ENCODE measurements around the gene DIRAS1.

Gene DIRAS1

DNA sequence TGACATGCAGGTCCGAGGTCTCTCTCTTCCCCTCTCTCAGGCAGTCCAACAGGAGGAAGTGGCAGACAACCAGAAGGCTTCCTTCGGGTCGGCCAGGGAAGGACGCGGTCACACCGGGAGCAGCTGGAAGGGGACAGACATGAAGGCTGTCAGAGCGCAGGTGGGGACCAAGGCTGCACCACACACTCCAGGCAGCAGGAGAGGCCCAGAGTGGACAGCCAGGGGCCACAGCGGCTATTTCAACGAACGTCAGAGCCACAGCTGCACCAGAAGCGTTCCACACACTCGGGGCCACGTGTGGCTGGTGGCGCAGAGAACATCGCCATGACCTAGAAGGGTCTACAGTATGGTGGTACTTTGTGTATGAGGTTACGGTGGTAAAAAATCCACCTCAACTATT lies 34.6 kb upstream of the DIRAS1 start:
- no peak for DNase-seq (ENCODE audit: low read depth in 2 of 2, low spot score in 1 of 2)

DNA sequence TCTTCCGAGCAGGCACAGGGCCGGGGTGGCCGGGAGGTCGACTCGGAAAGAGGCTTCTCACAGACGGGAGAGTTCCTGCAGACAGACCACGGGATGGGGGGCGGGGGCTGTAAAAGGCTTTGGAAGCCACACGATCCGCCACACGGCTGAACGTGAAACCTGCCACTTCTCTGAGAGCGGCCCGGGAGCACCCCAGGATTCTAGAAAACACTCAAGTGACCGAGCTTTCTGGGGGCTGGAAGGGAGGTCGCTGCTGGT lies 34.2 kb upstream of the DIRAS1 start:
- no peak for DNase-seq (ENCODE audit: low read depth in 2 of 2, low spot score in 1 of 2)

DNA sequence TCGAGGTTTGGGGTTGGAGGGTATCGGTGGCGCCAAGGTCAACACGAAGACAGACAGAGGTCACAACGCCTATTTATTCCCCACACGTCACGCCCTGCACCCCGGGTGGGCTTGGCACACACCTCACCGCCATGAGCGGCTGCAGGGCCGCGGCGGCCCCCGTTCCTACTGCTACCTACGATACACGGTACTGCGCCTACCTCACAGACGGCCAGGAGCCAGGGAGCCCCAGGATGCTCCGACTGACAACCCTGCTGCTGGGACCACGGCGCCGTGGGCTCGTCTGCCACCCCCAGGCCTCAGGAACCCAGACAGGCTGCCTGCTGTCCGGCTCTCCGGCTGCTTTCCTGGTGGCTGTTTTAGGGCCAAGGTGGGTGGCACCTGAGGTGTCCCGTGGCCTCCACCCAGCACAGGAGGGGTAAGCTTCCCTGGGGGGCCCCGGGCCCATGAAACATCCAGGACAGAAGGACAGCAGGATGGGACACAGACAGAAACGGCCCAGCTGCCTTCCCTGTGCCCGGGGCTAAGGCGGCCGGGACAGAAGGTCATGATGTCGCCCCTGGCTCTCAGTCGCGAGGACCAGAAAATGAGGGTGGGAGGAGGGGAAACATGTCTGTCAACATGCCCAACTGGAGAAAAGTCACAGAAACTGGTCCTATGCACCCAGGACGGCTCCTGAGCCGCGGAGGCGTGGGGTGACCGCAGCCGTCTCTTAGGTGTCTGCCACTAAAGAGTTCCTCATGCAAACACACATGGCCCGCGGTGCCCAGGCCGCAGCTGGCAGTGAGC lies 33.7 kb upstream of the DIRAS1 start:
- DNase-seq (ENCODE audit: low read depth in 2 of 2, low spot score in 1 of 2), result no peak

DNA sequence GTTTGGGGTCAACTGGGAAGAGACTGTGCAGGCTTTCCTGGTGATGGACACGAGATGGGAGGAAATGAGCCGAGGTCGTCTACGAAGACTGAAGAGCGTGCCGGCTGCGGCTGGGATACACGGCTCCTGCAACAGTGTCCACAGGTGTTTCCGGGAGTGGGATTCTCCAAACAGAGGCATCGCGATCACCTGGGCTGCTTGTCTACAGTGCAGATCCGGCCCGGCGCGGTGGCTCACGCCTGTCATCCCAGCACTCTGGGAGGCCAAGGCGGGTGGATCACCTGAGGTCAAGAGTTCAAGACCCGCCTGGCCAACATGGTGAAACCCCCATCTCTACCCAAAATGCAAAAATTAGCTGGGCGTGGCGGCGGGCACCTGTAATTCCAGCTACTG lies 30.3 kb upstream of the DIRAS1 start:
- DNase-seq (ENCODE audit: low read depth in 2 of 2, low spot score in 1 of 2), result no peak

DNA sequence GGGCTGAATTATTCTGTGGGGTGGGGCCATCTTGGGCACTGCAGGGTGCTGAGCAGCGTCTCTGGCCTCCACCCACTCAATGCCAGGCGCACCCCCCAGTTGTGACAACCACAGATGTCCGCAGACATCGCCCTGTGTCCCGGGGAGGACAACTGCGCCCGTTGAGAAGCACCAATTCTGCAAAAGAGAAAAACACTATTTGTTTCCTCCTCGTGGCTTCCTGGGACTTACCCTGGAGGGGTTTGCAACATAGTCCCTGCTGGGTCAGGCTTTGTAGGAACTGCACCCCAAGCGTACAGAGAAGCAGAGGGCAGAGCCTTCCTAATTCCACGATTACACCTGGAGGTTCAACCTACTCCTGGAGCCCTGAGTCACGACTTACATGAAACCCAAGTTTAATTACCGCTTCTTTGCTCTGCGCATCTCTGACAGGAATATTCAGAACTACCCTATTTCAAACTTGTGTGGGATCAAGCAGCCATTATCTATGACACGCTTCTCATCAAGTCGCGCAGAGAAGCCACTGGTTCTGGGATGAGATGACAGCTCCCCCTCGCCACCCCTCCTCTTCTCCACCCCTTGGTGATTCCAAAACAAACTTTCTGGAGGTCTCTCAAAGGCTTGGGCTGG lies 29.8 kb upstream of the DIRAS1 start:
- DNase-seq (ENCODE audit: low read depth in 2 of 2, low spot score in 1 of 2), result no peak

DNA sequence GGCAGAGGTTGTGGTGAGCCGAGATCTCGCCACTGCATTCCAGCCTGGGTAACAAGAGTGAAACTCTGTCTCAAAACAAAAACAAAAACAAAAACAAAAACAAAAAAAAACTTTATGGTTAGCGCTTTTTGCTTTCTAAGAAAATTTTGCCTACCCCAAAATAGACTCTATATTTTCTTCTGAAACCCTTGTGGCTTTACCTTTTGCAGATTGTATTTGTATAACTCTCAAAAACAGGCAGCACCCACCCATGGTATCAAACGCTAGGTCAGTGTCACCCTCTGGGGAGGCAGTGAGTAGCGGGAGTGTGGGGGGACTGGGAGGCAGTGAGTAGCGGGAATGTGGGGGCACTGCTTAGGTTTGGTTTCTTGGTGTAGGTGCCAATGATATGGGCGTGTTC lies 26.2 kb upstream of the DIRAS1 start:
- no peak for DNase-seq (ENCODE audit: low read depth in 2 of 2, low spot score in 1 of 2)

DNA sequence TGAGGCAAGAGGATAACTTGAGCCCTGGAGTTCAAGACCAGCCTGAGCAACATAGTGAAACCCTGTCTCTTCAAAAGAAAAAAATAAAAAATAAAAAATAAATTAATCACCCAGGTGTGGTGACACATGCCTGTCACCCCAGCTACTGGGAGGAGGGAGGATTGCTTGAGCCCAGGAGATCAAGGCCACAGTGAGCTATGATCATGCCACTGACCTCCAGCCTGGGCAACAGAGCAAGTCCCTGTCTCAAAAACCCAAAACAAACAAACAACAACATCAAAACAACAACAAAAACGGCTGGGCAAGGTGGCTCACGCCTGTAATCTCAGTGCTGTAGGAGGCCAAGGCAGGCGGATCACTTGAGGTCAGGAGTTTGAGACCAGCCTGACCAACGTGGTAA lies 22.9 kb upstream of the DIRAS1 start:
- no peak for DNase-seq (ENCODE audit: low read depth in 2 of 2, low spot score in 1 of 2)

DNA sequence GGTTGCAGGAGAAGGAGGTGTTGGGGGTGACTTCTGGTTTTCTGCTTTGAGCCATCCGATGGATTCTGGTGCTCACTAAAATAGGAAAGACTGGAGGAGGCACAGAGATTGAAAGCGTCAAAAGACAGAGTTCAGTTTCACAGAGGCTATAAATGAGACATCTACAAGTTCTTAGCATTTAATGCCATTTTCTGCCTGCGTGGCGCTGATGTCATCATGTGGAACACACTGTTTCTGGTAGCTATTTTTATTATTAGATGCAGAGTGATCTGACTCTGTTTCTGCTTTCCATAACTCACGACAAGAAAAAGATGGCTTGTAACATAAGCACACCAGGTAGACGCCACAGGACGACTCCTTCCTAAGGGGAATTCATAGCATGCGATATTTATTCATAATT lies 21.9 kb upstream of the DIRAS1 start:
- no peak for DNase-seq (ENCODE audit: low read depth in 2 of 2, low spot score in 1 of 2)

DNA sequence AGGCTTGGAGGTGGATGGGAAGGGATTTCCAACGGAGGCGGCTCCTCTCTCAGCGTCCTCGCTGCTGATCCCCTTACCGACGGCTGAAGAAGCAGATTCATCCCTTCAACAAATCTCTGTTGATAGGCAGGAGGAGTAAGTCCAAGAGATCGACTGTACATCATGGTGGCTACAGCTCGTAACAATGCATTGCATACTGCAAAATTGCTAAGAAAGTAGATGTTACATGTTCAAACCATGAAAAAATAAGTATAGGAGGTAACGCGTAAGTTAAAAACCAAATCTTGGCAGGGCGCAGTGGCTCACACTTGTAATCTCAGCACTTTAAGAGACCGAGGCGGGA lies 19.1 kb upstream of the DIRAS1 start:
- DNase-seq (ENCODE audit: low read depth in 2 of 2, low spot score in 1 of 2), result no peak

DNA sequence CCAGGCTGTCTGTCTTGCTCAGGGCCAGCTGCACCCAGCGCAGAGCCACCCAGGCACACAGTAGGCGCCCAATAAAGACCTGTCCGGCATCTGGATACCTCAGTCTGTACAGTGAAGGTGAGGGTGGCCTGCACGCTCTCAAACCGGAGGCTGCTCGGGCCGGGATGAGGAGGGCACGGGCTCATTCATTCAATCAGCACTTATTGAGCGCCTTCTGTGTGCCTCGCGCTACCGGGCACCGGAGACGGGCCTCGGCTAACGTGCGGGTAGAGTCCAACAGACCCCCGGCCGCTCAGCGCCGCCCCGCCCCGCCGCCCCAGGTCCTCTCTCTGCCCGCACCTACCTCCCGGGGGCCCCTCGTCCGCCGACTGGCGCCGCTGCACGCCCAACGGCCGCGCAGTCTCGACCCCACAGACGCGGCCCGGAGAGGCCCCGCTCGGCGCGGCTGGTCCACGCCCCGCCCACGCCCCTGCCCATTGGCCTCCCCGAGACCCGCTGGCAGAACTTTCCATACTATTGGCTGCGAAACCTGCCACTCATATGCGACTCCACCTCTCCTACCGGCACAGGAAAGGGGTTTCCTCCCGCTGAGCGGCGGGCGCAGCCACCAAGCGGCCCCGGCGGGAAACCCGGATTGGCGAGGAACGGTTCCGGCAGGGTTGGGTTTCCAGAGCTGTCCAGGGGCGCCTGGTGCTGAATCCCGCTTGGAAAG lies 18.6 kb upstream of the DIRAS1 start, which contains the start of gene SLC39A3:
Gene SLC39A3, minus strand, starts transcription at position 416 of the 712 bp plus-strand sequence. CDS start 2,760 bp downstream, outside the sequence.
- DNase-seq (ENCODE audit: low read depth in 2 of 2, low spot score in 1 of 2), result peak; percentile 93 to 98

DNA sequence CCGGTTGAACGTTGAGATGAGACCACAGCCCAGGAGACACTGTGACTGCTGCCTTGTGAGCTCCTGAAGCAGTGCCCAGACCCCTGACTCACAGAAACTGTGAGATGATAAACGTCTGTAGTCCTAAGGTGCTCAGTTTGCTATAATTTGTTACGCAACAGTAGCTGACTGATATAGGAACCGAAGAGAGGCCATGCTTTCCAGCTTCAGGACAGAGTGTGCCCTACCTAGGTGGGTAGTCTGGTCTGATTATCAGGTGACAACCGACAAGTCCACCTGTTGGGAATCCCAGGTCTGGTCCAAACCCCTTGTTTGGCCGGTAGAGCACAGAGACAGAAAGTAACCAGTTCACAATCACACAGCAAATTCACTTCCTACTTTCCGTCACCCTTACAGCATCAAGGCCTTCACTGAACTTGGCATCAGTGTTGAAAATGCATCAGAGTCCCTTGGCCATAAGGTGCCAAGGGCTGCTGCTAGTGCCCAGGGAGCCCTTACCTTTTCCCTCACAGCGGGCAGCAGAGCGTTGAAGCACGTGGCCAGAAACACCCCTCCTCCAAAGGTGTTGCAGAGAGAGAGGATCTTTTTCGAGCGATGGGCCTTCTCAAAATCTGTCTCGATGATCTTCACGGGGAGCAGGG lies 15.5 kb upstream of the DIRAS1 start:
- DNase-seq (ENCODE audit: low read depth in 2 of 2, low spot score in 1 of 2), result no peak

DNA sequence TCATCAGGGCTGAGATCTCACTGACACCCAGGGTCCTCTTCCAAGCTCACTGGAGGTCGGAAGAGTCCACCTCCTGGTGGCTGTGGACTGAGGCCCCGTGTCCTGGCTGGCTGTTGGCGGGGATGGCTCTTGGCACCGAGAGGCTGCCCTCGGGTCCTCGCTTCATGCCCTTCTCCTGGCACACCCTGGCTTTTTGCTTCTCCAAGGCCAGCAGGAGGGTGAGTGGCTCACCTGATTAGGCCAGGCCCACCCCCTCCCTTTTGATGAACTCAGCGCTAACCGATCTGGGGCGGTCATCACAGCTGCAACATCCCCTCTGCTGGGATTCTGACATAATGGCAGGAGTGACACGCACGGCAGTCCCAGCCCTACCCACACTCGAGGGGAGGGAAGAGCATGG lies 14.2 kb upstream of the DIRAS1 start:
- no peak for DNase-seq (ENCODE audit: low read depth in 2 of 2, low spot score in 1 of 2)

DNA sequence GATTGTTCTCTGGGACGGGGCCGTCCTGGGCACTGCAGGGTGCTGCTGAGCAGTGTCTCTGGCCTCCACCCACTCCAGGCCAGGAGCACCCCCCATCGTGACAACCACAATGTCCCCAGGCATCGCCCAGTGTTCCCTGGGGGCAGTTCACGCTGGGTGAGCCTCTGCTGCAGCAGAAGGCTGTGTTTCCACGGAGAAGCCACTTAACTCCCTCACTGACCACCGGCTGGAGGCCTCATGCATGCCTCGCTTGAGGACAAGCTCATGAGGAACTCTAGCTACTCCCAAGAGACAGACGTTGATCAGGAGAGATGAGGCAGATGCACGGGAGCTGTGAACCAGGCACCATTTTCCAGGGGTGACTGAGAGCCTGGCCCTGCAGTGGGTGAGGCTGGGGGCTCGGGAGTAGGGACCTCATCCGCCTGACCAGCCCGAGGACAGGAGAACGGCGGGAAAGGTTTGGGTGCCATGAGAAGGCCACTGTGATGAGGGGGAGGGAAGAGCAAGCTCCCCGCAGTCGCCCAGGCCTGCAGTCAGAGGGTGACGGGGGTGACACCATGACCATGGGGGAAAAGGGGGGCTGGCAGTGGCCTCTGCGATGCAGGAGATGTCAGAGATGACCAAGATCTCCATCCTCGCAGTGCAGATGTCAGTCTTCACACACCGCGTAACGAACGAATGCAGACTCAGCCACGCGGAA lies 13.6 kb upstream of the DIRAS1 start:
- no peak for DNase-seq (ENCODE audit: low read depth in 2 of 2, low spot score in 1 of 2)

DNA sequence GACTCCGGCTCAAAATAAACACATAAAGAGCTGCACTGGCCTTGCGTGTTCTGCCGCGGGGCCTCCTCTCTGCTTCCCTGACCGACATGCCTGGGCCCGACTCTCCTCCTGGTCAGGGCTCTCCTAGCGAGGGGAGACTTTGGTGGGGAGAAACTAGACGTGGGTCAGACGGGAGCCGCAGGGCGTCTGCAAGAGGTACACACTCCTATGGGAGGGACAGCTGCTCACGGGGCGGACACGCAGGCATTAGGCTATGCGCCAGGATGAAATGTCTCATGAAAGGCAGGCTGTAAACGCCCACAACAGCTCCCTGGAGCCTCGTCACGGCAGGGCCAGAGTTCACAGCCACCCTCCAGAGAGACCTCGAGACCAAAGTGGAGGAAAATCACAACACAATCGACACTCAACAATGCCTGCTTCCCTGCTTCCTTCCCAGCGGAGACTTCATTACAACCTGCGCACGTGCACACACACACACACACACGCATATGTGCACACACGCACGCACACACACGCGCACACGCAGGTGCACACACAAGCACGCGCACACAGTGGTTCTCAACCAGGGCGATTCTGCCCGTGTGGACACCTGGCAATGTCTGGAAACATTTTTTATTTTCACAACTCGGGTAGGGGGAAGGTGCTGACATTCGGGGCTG lies 12.9 kb upstream of the DIRAS1 start:
- DNase-seq (ENCODE audit: low read depth in 2 of 2, low spot score in 1 of 2), result no peak

DNA sequence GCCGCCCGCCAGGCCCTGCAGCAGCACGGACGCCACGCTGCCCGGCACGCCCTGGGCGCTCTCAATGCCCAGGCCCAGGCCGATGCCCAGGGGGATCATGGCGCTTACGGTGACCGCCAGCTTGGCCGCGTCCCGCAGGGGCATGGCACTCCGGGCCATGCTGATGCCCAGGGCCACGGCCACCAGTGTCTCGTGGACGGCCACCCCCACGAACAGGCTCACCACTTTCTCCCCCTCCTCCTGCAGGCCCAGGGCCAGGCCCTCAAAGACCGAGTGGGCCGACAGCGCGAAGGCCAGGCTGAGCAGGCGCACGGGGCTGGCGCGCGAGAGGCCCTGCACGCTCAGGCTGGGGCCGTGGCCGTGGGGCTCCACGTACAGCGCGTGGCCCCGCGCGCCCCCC lies 11.7 kb upstream of the DIRAS1 start:
- DNase-seq (ENCODE audit: low read depth in 2 of 2, low spot score in 1 of 2), result no peak

DNA sequence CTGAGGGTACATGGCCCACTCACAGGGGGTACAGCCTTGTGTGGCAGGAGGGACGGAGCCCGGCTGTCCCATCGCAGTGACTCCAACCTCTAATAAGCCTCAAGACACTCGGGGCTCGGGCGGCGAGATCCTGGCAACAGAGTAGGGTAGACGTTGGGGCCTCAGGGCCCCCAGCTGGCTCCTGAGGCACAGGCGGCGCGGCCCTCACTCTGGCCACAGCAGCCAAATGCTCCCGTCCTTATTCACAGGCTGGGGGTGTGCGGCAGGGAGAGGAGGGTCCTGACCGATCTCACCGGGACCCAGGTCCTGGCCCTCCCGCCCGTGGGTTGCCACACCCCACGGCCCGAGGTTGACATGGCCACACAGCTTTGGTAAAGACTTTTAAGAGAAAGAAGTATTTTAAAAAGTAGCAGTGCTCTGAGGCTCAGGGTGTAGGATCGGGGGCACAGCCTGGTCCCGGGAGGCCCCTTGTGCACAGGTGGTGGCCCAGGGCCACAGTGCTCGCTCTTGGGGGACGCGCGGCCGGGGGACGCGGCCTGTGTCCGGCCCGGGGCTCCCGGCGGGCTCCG lies 11.1 kb upstream of the DIRAS1 start:
- no peak for DNase-seq (ENCODE audit: low read depth in 2 of 2, low spot score in 1 of 2)

DNA sequence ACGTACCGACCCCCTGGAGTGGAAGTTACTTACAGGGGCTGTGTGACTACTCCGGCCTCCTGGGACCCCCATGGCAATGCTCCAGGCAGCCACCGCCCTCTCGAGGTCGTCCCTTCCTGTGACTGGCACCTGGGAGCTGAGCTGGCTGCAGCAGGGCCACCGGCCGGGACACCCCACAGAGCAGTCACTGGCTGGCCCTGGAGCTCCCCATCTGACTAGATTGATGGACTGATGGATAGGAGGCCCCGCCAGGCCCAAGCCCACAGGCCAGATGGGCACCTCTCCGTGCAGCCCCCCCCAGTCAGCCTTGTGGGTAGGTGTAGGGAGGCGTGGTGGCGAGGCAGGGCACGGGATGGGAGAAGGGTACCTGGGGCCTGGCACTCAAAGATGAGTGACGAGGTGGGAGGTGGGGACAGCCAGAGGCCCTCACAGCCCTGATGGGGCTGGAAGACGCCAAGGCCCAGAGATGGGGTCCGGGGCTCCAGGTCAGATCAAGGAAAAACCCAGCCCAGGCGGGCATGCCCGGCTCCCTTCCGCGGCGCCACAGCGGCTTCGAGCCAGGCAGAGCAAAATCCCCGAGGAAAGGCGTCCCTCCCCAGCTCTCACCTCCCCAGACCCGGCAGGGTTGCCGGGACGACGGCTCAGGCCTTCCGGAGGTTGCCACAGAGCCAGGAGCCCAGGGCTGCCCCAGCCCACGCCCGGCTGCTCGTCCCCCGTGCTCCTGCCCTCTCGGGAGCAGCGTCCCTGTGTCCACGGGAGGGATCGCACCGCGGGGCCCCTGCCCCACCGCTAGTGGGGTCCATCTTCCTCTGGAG lies 10.2 kb upstream of the DIRAS1 start:
- no peak for DNase-seq (ENCODE audit: low read depth in 2 of 2, low spot score in 1 of 2)

DNA sequence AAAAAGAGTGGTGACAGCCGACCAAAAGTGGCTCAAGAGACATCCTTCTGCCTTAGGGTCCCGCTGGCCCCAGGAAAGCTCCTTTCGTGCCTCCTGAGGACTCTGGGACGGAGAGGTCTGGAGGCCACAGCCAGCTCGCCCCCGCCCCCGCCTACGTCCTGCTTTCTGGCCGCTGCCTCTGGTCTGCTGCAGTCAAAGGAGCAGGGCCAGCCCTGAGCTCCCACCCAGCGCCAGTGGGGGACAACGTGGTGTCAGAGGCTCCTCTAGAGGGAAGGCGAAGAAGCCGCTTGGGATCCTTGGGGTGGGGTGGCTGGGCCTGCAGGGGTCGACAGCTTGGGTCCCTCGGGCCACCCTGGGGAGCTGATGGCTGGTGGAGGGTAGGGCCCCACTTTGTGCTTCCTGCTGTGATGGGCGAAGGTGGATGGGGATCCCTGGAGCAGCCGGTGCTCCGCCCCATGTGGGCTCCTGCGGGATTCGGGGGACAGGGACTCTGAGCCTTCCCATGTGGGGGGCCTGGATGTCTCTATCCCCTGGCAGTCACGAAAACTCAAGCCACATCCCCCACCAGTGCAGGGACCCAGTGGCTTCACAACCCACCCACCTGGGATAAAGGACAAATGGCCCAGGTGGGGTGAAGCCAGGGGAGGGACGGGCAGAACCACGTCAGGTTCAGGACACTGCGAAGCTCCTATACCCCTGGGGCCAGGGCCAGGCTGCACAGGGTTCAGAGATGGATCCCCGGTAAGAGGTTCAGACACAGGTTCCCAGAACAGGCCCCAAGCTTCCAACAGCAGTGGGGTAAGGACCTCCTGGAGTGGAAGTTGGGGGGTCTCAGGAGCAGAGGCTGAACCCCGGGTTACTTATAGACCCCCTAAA lies 9.0 kb upstream of the DIRAS1 start:
- DNase-seq (ENCODE audit: low read depth in 2 of 2, low spot score in 1 of 2), result no peak

All from stimulated activated CD8-positive, alpha-beta memory T cell treated with anti-CD3 and anti-CD28 coated beads, Interleukin-4, amount 100 ng/mL, for 1 hour (primary cell).